Limb (tissue), 2 donors: ENCODE results near the gene LIPT2.

Experiments
- DNase-seq, 2 donors: peaks; one replicate each; pipeline ENCODE4 v3.0.0-alpha.2; 2016; ENCODE audit errors: extremely low spot score in 2 of 2

The LIPT2 gene

DNA sequence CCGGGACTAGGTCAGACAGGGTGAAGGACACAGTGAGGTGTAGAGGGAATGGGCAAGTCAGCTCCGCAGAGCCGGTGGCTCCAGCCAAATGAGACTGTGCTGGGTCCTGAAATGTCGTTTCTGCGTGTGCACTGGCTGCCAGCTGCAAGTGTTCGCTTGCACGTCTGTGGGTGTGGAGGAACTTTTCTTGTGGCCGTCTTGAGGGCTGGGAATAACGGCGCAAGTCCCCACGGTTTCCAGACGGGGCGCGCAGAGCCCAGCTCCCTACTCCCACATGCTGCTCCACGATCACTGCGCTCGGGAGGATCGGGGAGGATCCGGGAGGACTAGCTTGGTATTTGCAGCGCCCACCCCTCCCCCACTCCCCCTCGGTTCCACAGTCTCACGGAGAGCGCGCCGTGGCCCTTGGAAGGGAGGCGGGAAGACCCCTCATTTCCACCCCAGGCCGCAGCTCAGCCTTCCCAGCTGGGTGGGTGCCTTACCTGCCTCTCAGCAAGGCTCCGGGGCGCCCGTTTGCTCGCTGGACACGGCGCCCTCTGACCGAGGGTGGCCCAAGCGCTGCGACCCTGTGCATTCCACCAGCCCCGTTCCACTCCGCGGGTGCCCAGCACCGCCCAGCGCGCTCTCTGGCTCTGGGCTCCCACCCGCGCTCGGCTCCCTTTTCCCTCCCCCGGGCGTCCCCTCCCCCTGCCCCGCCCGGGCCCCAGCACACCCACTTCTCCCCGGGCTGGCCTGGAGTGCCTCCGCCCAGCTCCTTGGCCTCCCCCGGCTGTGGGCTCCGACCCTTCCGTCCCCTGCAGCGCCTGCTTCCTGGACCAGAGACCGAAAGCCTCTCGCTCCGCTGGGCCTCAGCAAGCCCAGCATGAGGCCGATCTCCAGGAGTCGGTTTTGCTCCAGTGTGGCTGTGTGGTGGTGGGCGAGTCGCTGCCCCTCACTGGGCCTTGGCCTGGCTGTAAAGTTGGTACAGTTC is 26.3 kb downstream of the LIPT2 start, which contains the start of gene KCNE3:
KCNE3 (minus strand) TSS at position 634 of the 970 bp plus-strand sequence. CDS start 9,986 bp downstream, outside the sequence.
- peak in 1 of 2 donors; percentile 62 for DNase-seq

- DNase-seq = no peak
These were observed 28.2 kb downstream of the LIPT2 start for GRCh38 chr11:74465291-74465708.

DNA sequence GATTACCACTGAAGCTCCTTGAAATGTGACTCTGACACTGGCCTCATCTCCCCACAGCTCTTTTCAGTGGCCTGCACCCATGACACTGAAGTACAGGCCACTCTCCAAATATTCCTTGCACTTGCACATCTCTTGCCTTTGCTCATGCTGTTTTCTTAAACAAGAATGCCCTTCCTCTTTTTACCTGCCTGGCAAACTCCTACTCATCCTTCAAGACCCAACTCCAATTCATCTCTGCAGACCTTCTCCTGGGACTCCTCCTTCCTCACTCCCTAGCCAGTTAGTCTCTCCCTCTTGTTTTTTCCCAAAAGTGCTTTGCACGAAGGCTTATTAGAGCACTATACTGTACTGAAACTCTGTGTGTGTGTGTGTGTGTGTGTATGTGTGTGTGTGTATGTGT is 28.8 kb downstream of the LIPT2 start:
- no peak for DNase-seq

DNA sequence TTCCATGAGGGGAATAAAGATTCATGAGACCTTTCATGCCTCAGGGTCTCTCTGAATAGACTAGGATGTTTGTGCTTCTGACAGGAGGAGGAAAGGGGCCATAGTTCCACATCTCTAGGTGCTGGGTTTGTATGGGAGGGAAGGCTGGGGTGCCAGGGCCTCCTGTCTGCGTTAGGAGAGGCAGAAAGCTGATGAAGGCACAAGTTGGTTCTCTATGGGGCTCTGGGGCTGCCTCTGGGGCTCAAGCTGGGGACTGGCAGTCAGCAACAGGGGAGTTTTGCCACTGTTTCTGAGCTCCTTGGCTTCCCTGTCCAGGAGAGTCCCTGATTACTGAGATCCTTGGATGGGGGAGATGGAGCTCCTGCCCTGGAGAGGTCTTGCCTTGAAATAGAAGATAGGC is 30.3 kb downstream of the LIPT2 start:
- no peak for DNase-seq

- DNase-seq = no peak
These were observed 30.9 kb downstream of the LIPT2 start for GRCh38 chr11:74462631-74463030.

DNA sequence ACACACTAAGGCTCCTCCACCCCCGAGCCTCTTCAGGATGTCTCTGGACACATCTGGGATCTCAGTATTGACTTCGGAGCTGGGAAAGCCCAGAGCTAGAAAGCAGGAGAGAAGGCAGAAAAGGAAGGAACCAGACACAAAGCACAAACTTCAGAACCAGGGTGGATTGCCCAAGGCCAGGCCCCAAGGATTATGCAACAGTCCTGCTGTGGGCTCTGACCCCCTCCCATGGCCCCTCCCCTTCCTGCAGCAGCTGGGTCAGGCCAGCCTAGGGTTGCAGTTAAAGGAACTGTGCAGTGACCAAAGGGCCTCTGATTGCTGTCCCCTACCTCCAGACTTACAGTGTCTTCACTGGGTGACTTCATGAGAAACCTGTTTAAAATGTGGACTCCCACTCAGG is 31.5 kb downstream of the LIPT2 start:
- DNase-seq = no peak

DNA sequence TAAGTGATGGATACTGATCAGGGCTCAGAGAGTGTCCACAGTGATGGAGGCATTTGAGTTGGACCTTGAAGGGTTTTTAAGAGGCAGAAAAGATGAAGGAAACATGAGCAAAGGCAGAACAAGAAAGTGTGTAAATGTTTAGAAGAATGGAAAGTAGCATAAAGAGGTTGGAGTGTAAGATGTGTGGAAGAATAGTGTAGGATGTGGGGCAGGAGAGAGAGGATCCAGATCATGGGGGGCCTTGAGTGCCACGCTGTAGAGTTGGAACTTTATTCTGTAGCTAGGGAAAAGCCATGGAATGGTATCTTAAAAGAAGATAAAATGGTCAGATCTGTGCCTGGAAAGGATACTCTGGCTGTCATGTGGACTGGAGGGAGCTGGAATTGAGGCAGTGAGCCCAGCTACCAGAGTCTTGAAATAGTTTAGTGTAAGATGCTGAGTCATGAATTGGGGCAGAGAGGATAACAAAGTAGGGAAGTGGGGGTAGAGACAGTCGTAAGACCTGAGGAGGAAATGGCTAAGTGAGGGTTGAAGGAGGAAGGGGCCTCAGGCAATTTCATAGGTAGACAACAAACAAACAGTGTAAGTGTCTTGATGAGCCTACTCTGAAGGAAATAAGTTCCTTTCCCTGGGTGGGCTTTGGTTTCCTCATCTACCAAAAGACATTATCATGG is 32.9 kb downstream of the LIPT2 start:
- no peak for DNase-seq

- no peak for DNase-seq
These were observed 33.5 kb downstream of the LIPT2 start for GRCh38 chr11:74460065-74460464.

DNA sequence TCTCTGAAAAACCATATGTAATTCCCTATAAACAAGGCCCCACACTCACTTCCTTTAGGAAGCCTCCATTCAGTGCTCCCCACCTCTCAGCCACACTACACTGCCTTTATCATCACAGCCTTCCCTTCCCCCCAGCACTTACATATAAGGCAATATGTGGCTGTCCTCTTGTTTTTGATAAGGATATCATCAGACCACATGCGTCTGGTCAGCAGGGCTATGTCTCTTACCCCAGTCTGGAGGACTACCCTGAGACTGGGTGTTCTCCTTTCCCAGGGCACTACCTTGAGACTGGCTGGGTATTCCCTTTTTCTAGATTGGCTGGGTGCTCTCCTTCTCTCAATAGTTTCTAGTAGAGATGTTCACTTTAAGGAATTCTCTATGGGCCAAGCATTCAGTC is 33.9 kb downstream of the LIPT2 start:
- DNase-seq = no peak

- DNase-seq = no peak
These were observed 36.2 kb downstream of the LIPT2 start for GRCh38 chr11:74457356-74457755.

DNA sequence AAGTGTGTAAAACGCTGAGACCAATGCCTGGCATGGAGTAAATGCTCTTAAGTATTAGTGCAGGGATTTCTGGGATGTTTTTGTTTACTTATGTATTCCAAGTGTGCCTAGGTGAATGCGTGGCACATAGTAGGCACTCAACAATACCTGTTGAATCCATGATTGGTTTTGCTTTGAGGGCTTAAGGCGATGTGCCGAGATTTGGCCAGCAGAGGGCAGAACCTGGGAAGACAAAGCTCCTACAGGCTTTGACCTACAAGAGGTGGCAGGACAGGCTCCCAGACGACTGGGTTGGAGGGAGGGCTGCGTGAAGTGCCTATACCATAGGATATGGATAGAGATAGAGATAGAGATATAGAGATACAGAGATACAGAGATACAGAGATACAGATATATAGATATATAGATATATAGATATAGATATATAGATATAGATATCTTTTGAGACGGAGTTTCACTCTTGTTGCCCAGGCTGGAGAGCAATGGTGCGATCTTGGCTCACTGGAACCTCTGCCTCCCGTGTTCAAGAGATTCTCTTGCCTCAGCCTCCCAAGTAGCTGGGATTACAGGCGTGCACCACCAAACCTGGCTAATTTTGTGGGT is 40.0 kb downstream of the LIPT2 start:
- peak in 1 of 2 donors; percentile 63 for DNase-seq

DNA sequence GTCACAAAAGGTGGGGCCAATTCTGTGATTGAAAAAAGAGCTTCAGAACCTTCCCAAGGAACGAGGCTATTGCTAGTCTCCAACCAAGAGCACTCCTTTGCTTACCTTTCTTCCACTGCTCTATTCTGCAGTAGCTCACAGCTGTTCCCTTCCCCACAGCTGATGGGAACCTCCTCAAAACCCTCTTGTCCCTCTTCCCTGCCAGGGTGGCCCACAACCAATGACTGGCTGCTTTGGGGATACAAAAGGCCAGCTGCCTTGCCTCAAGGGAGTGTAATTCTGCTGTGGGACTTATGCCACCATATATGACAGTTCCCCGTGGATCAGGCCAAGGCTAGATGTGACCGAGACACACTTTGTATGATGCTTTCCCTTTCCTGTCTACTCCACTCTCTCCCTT is 41.2 kb downstream of the LIPT2 start:
- no peak for DNase-seq

- no peak for DNase-seq
These were observed 43.2 kb downstream of the LIPT2 start for GRCh38 chr11:74450318-74450717.

DNA sequence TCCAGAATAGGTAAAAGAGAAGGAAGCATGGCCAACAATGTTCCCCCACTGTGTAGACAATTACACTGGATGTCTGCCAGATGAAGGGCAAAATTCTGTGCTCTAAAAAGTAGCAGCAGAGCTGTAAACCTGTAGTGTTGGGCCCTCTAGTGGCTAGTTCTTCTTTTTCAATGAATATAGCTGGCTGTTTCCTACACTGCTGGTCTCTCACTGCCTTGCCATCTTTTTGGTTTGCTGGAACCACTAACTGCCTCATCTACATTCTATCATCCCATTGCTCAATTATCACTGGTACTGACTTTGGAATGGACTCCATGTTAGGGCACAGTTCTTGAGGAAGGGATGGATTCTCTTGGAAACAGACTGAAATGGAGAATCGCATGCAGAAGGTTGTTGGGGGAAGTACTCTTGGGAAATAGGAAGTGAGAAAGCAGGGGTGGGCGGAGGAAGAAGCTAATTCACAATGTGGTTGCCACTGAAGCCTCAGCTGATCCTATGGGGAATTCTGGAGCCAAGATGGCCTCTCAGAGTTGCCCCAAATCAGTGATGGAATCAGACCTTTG is 44.1 kb downstream of the LIPT2 start:
- DNase-seq = peak; percentile 61 to 85

GRCh38 chr11:74447720-74448119 is 45.8 kb downstream of the LIPT2 start:
- DNase-seq = no peak

- DNase-seq = peak in 1 of 2 donors; percentile 41
These were observed 47.0 kb downstream of the LIPT2 start for GRCh38 chr11:74446532-74446938.

DNA sequence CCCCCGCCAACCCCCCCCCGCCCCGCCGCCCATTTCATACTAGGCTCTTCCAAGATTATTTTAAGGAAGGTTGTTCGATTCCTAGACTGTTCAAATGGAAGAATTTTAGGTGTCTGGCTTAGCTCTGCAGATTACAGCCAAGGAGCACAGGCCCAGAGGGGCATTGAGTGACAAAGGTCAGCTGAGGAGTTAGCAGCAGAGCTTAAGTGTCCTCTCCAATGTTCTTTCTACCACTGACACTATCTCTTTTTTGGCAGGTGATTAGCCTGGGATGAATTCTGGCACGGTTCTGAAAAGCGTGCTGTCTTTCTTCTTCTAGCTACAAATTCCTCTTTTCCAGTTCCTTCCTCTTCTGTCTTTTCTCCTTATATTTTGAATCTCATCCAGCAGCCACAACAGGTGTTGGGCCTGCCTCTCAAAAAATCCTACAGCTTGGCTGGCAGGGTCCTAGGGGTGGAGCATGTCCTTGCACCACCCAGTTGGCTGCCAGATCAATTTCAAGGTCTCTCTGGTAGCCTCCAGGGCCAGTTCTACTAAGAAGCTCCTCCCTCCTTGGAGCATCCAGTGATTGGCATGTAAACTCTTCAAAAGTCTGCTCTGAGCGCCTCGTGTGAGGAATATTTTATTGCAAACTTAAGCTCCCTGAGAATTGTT is 49.2 kb downstream of the LIPT2 start:
- DNase-seq = no peak

DNA sequence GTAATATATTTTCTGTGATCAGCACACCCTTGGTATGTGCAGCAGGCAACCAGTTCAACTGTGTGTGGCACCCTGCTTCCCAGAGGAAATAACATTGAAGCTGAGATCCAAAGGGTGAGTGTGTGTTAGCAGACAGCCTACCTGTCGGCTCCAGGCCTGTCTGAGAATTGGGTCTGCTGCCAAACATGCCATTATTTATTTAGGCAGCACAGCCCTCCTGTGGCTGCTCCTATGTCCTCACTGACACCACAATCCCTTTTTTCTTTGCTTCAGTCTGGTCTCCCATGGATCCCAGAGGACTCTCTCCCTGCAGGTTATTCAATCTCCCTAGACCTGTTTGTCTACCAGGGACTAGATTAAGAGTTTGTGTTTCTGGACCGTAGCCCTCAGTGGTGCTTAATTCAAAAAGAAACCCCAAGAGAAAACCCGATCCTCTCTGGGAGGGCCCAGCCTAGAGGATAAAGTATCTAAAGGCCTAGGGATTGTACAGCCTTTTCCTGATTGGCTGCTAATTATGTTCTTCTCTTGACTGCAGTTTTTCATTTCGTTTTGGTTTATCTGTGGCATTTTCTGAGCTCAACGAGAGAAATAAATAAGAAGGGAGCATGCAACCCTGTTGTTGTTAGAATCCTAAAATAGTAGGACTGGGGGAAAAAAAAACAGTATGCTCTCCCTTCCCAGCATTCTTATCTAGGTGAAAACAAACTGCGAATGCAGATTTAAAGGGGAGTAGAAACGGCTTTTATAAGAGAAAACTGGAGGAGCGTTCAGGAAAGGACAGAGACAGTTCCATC is 50.3 kb downstream of the LIPT2 start:
- DNase-seq = no peak

DNA sequence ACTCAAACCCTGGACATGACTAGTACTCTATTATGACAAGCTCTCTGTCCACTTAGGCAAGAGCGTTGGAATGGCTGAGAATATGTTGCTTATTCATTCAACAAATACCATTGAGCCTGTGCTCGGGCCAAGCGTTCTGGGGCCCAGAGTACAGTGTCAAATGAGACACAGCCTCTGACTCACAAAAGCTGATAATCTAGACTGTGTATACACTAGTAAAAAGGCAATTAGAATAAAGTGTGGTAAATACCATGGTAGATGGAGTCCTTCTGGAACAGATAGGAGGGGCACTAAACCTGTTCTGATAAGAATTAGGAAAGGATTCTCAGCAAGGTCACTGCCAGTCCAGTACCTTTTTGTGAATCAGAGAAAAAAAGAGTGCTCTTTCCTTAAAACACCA is 50.9 kb downstream of the LIPT2 start:
- no peak for DNase-seq
